ENCODE data around the gene VWA5A.

The VWA5A gene

GRCh38 chr11:124080327-124081001, 34.8 kb upstream of the VWA5A start:
- Mint-ChIP-seq H3K36me3 (ENCODE audit: low read depth) (no peaks in the 10 kb centered on the region), H3K27me3 (peaks cover 44% of the 10 kb centered on the region), H3K27ac (no peak overlapping the region), H3K4me3 (no peak overlapping the region), H3K9me3 (no peaks in the 10 kb centered on the region), H3K4me1 (ENCODE audit: low read depth) (peaks cover 9% of the 10 kb centered on the region)
- no peak for DNase-seq

GRCh38 chr11:124081483-124081882, 33.8 kb upstream of the VWA5A start:
- no peaks in the 10 kb centered on the region for H3K9me3 Mint-ChIP-seq
- no peak for DNase-seq
- H3K27me3 Mint-ChIP-seq = peaks cover 40% of the 10 kb centered on the region
- peaks cover 3% of the 10 kb centered on the region for H3K4me1 Mint-ChIP-seq (ENCODE audit: low read depth)
- H3K36me3 Mint-ChIP-seq (ENCODE audit: low read depth) = no peaks in the 10 kb centered on the region
- H3K4me3 Mint-ChIP-seq = no peak overlapping the region
- no peak overlapping the region for H3K27ac Mint-ChIP-seq

GRCh38 chr11:124082371-124082770, 32.9 kb upstream of the VWA5A start:
- no peaks in the 10 kb centered on the region for H3K4me1 Mint-ChIP-seq (ENCODE audit: low read depth)
- H3K27me3 Mint-ChIP-seq = peaks cover 36% of the 10 kb centered on the region
- H3K4me3 Mint-ChIP-seq = no peak overlapping the region
- H3K9me3 Mint-ChIP-seq = no peaks in the 10 kb centered on the region
- H3K27ac Mint-ChIP-seq = no peak overlapping the region
- H3K36me3 Mint-ChIP-seq (ENCODE audit: low read depth) = no peaks in the 10 kb centered on the region
- no peak for DNase-seq

- no peaks in the 10 kb centered on the region for H3K9me3 Mint-ChIP-seq
- H3K4me3 Mint-ChIP-seq = no peak overlapping the region
Measured at GRCh38 chr11:124085583-124085982, 29.7 kb upstream of the VWA5A start.

GRCh38 chr11:124085997-124086846, 29.0 kb upstream of the VWA5A start:
- H3K4me1 Mint-ChIP-seq (ENCODE audit: low read depth) = no peaks in the 10 kb centered on the region
- H3K27ac Mint-ChIP-seq = no peak overlapping the region
- H3K36me3 Mint-ChIP-seq (ENCODE audit: low read depth) = no peaks in the 10 kb centered on the region
- DNase-seq = no peak
- H3K4me3 Mint-ChIP-seq = no peak overlapping the region
- H3K9me3 Mint-ChIP-seq = no peaks in the 10 kb centered on the region
- H3K27me3 Mint-ChIP-seq = peaks cover 33% of the 10 kb centered on the region

More at GRCh38 chr11:124085583-124085982, 29.7 kb upstream of the VWA5A start:
- no peak for DNase-seq
- H3K27ac Mint-ChIP-seq = no peak overlapping the region
- no peaks in the 10 kb centered on the region for H3K4me1 Mint-ChIP-seq (ENCODE audit: low read depth)
- no peaks in the 10 kb centered on the region for H3K36me3 Mint-ChIP-seq (ENCODE audit: low read depth)
- H3K27me3 Mint-ChIP-seq = peaks cover 34% of the 10 kb centered on the region

- H3K4me1 Mint-ChIP-seq (ENCODE audit: low read depth) = no peaks in the 10 kb centered on the region
- H3K27me3 Mint-ChIP-seq = peaks cover 44% of the 10 kb centered on the region
- no peak for DNase-seq
- H3K9me3 Mint-ChIP-seq = no peaks in the 10 kb centered on the region
- H3K4me3 Mint-ChIP-seq = no peak overlapping the region
- no peak overlapping the region for H3K27ac Mint-ChIP-seq
- no peaks in the 10 kb centered on the region for H3K36me3 Mint-ChIP-seq (ENCODE audit: low read depth)
Measured at GRCh38 chr11:124090996-124091395, 24.3 kb upstream of the VWA5A start.

GRCh38 chr11:124093330-124093729, 21.9 kb upstream of the VWA5A start:
- no peak overlapping the region for H3K27ac Mint-ChIP-seq
- no peak overlapping the region for H3K4me3 Mint-ChIP-seq
- no peaks in the 10 kb centered on the region for H3K36me3 Mint-ChIP-seq (ENCODE audit: low read depth)
- H3K9me3 Mint-ChIP-seq = no peaks in the 10 kb centered on the region
- H3K4me1 Mint-ChIP-seq (ENCODE audit: low read depth) = no peaks in the 10 kb centered on the region
- H3K27me3 Mint-ChIP-seq = peaks cover 41% of the 10 kb centered on the region
- DNase-seq = no peak

- Mint-ChIP-seq H3K27me3 (peaks cover 40% of the 10 kb centered on the region), H3K4me3 (no peak overlapping the region), H3K27ac (no peak overlapping the region), H3K4me1 (ENCODE audit: low read depth) (no peaks in the 10 kb centered on the region), H3K36me3 (ENCODE audit: low read depth) (no peaks in the 10 kb centered on the region), H3K9me3 (no peaks in the 10 kb centered on the region)
- no peak for DNase-seq
Measured at GRCh38 chr11:124094731-124095130, 20.5 kb upstream of the VWA5A start.

DNA sequence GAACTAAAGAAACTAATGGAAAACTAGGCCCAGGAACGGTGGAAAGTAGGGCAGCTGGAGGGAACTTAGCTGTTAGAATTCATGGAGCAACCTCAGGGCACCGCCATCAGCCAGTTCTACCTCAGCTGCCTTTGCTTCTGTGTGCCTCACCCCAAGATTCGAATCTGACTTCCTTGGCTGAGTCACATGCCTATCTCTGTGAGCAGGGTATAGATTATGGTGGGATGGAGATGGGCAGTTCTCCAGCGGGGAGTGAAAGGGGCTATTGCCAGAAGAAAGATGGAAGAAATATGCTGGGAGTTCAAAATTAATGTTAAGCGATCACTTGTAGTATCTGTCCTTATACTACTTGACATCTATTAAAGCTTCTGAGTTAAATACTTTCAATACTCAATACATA, 18.9 kb upstream of the VWA5A start:
- Mint-ChIP-seq H3K4me1 (ENCODE audit: low read depth) (no peaks in the 10 kb centered on the region), H3K9me3 (no peaks in the 10 kb centered on the region), H3K36me3 (ENCODE audit: low read depth) (no peaks in the 10 kb centered on the region), H3K27ac (no peak overlapping the region), H3K27me3 (peaks cover 33% of the 10 kb centered on the region), H3K4me3 (no peak overlapping the region)
- DNase-seq = no peak

DNA sequence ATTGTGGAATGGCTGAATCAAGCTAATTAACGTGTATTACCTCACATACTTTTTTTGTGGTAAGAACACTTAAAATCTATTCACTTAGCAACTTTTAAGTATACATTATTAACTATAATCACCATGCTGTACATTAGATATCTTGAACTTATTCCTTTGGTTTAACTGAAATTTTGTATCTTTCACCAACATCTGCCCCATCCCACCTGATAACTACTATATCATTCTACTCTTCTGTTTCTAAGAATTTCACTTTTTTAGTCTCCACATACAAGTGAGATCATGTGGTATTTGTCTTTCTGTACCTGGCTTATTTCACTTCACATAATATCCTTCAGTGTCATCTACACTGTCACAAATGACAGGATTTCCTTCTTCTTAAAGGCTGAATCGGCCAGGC, 17.1 kb upstream of the VWA5A start:
- no peak for DNase-seq
- no peaks in the 10 kb centered on the region for H3K9me3 Mint-ChIP-seq
- no peaks in the 10 kb centered on the region for H3K36me3 Mint-ChIP-seq (ENCODE audit: low read depth)
- peaks cover 32% of the 10 kb centered on the region for H3K27me3 Mint-ChIP-seq
- no peaks in the 10 kb centered on the region for H3K4me1 Mint-ChIP-seq (ENCODE audit: low read depth)
- H3K4me3 Mint-ChIP-seq = no peak overlapping the region
- no peak overlapping the region for H3K27ac Mint-ChIP-seq

DNA sequence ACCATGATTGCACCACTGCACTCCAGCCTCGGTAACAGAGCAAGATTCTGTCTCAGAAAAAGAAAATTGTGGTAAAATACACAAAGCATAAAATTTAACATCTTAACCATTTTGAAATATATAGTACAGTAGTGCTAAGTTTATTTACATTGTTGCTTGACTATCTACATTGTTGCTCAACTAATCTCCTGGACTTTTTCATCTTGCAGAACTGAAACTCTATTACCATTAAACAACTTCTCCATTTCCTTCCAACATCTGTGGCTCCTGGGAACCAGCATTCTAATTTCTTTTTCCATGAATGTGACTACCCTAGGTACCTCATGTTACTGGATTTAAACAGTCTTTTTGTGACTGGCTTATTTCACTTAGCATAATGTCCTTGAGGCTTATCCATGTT, 13.5 kb upstream of the VWA5A start:
- H3K9me3 Mint-ChIP-seq = no peaks in the 10 kb centered on the region
- no peak for DNase-seq
- no peak overlapping the region for H3K4me3 Mint-ChIP-seq
- peaks cover 39% of the 10 kb centered on the region for H3K27me3 Mint-ChIP-seq
- no peak overlapping the region for H3K27ac Mint-ChIP-seq
- H3K36me3 Mint-ChIP-seq (ENCODE audit: low read depth) = no peaks in the 10 kb centered on the region
- no peaks in the 10 kb centered on the region for H3K4me1 Mint-ChIP-seq (ENCODE audit: low read depth)

- Mint-ChIP-seq H3K4me3 (no peak overlapping the region), H3K9me3 (no peaks in the 10 kb centered on the region), H3K27me3 (peaks cover 47% of the 10 kb centered on the region), H3K4me1 (ENCODE audit: low read depth) (no peaks in the 10 kb centered on the region), H3K36me3 (ENCODE audit: low read depth) (no peaks in the 10 kb centered on the region), H3K27ac (no peak overlapping the region)
- no peak for DNase-seq
Measured at GRCh38 chr11:124108156-124108555, 7.1 kb upstream of the VWA5A start.

DNA sequence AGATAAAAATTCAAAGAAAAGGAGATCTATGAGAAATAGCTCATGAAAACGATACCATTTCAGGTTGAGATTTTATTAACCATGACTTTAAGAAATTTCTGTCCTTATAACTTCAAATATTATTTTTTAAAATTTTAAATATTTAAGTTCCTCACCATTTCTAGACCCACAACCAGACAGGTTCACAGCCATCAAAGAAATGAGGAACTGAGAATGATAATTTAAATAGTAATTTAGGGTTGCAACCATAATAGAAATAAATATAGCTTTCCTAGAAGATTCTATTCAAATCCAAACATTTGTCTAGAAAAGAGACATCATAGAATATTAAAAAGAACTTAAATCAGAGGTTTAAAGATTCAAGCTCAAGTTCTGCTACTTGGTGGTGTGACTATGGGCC, 5.9 kb upstream of the VWA5A start:
- no peak for DNase-seq
- Mint-ChIP-seq H3K27me3 (peaks cover 44% of the 10 kb centered on the region), H3K27ac (no peak overlapping the region), H3K4me1 (ENCODE audit: low read depth) (peaks cover 4% of the 10 kb centered on the region), H3K4me3 (no peak overlapping the region), H3K36me3 (ENCODE audit: low read depth) (no peaks in the 10 kb centered on the region), H3K9me3 (no peaks in the 10 kb centered on the region)

DNA sequence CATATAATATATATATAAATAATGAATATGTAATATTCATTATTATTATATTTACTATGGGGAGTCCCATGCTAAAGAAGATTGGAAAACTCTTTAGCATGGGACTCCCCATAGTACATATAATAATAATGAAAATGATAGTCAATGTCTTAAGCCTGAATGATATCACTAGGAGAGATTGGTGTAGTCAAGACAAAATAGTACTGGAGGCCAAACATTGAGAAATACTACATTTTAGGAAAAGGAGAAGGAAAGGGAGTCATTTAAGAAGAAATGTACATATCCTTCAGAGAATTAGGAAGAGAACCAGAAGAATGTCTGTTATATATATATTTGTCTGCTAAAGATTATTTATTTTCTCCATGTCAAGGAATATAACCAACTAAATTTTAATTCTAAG, 5.0 kb upstream of the VWA5A start:
- H3K4me1 Mint-ChIP-seq (ENCODE audit: low read depth) = peaks cover 10% of the 10 kb centered on the region
- H3K27me3 Mint-ChIP-seq = peaks cover 36% of the 10 kb centered on the region
- H3K36me3 Mint-ChIP-seq (ENCODE audit: low read depth) = no peaks in the 10 kb centered on the region
- H3K9me3 Mint-ChIP-seq = no peaks in the 10 kb centered on the region
- no peak overlapping the region for H3K4me3 Mint-ChIP-seq
- H3K27ac Mint-ChIP-seq = no peak overlapping the region
- no peak for DNase-seq

DNA sequence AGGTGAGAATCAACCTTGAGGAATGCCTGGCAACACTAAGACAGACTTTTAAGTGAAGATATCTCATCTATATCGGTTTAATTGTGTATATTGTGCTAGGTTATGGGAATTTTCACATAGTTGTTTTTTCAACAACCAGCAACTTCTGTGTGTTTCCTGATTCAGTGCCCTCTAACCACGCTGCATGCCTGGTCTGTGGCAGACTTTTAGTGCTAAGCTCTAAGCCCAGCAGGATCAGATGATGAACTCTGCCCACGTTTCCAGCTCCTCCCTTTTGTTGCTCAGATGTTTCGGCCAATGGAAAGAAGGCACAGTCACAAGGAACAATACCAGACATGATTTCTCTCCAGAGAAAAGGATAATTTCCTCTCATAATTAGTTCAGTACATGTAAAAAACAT, 1.4 kb upstream of the VWA5A start:
- Mint-ChIP-seq H3K27me3 (peaks cover 13% of the 10 kb centered on the region), H3K4me1 (ENCODE audit: low read depth) (peaks cover 32% of the 10 kb centered on the region)

More for the DNA sequence above, 1.4 kb upstream of the VWA5A start:
- H3K36me3 Mint-ChIP-seq (ENCODE audit: low read depth) = peaks cover 18% of the 10 kb centered on the region
- no peak for DNase-seq
- H3K27ac Mint-ChIP-seq = no peak overlapping the region
- H3K9me3 Mint-ChIP-seq = no peaks in the 10 kb centered on the region
- no peak overlapping the region for H3K4me3 Mint-ChIP-seq
